GM23248 (cell line): ENCODE measurements around the gene HES4. TPM values are rescaled to one million over a fixed set of nuclear protein-coding genes. Genes with fewer than 3 reads are reported as not detected.

Experiments
- DNase-seq: peaks from one replicate; pipeline ENCODE4 v3.0.0-alpha.2; 2015
- H2AFZ ChIP-seq: fragments of 200-600 bp; sonication (generic); 2 replicates; pipeline ENCODE4 v1.6.1; 2016; ENCODE audit warnings: antibody characterized with exemption
- H3F3A ChIP-seq: fragments of 200-600 bp; sonication (generic); 2 replicates; pipeline ENCODE4 v1.6.1; 2016; ENCODE audit warnings: mild to moderate bottlenecking, antibody characterized with exemption, mixed run types; ENCODE audit not compliant: insufficient read depth
- H3K27ac ChIP-seq: fragments of 200-600 bp; sonication (generic); 2 replicates; pipeline ENCODE4 v1.5.1; 2016; ENCODE audit warnings: mild to moderate bottlenecking
- H3K27me3 ChIP-seq: fragments of 200-600 bp; sonication (generic); replicated peaks from 2 replicates; pipeline ENCODE4 v1.6.1; 2016; ENCODE audit warnings: mild to moderate bottlenecking; ENCODE audit not compliant: insufficient read depth
- H3K36me3 ChIP-seq: fragments of 200-600 bp; sonication (generic); 2 replicates; pipeline ENCODE4 v1.6.1; 2016; ENCODE audit warnings: low read depth, mild to moderate bottlenecking
- H3K4me1 ChIP-seq: fragments of 200-600 bp; sonication (generic); 2 replicates; pipeline ENCODE4 v1.6.1; 2016; ENCODE audit warnings: mild to moderate bottlenecking; ENCODE audit not compliant: insufficient read depth
- H3K4me2 ChIP-seq: fragments of 200-600 bp; sonication (generic); one replicate; pipeline ENCODE4 v1.6.1; 2016; ENCODE audit warnings: mild to moderate bottlenecking; ENCODE audit not compliant: unreplicated experiment
- H3K4me3 ChIP-seq: fragments of 200-600 bp; sonication (generic); 2 replicates; pipeline ENCODE4 v1.5.1; 2016; ENCODE audit warnings: mild to moderate bottlenecking
- H3K79me2 ChIP-seq: fragments of 200-600 bp; sonication (generic); 2 replicates; pipeline ENCODE4 v1.6.1; 2016; ENCODE audit warnings: mild to moderate bottlenecking; ENCODE audit not compliant: insufficient read depth
- H3K9ac ChIP-seq: fragments of 200-600 bp; sonication (generic); 2 replicates; pipeline ENCODE4 v1.6.1; 2016; ENCODE audit warnings: mild to moderate bottlenecking
- H3K9me2 ChIP-seq: fragments of 200-600 bp; sonication (generic); 2 replicates; pipeline ENCODE4 v1.6.1; 2016; ENCODE audit warnings: mixed run types, mild to moderate bottlenecking, moderate library complexity; ENCODE audit not compliant: insufficient read depth
- H3K9me3 ChIP-seq: fragments of 200-600 bp; sonication (generic); one replicate; pipeline ENCODE4 v1.6.1; 2017; ENCODE audit warnings: low read depth
- H4K20me1 ChIP-seq: fragments of 200-600 bp; sonication (generic); 2 replicates; pipeline ENCODE4 v1.6.0; 2016; ENCODE audit not compliant: insufficient read depth
- EZH2 ChIP-seq: fragments of 200-600 bp; sonication (generic); IDR thresholded peaks from 2 replicates; pipeline ENCODE4 v1.6.1; 2018; ENCODE audit warnings: antibody characterized with exemption, mild to moderate bottlenecking; ENCODE audit not compliant: insufficient read depth, poor library complexity, severe bottlenecking
- EZH2phosphoT487 ChIP-seq: fragments of 200-600 bp; sonication (generic); IDR thresholded peaks from 2 replicates; pipeline ENCODE4 v1.6.1; 2018; ENCODE audit warnings: antibody characterized with exemption, moderate library complexity, mild to moderate bottlenecking, low read depth; ENCODE audit not compliant: insufficient read depth
- WGBS, 2 experiments: methylation state at CpG; one replicate each; pipeline ENCODE4 v1.1.6; 2015 to 2017; ENCODE audit warnings: low lambda C conversion rate in 2 of 2, low coverage in 1 of 2; ENCODE audit errors: missing lambda C conversion rate in 2 of 2; 5-methylcytosine and 5-hydroxymethylcytosine counted together
- in situ Hi-C: fragments of 300-500 bp; cut with MboI; formaldehyde crosslinking; loops from 2 replicates; pipeline ENCODE4 v1.15.0; 2020
- polyA plus RNA-seq: library from polyadenylated mRNA; unstranded; fragments of >200 nt; fragmentation: Nextera tagmentation; extraction: Ambion mirVana; gene quantifications from 2 replicates; pipeline ENCODE4 v1.2.1, GENCODE V29; 2016
- total RNA-seq: library from RNA; depleted of rRNA; stranded (reverse); fragments of >200 nt; shearing (Covaris generic); gene quantifications from 2 replicates; pipeline ENCODE4 v1.2.3, GENCODE V29; 2014

Gene HES4
- total and polyA plus RNA-seq, 2 experiments from 2014 or later, result 3.1 to 4.1 TPM

- H3K36me3 ChIP-seq, result no peaks in the 10 kb centered on the region
- H3F3A ChIP-seq, result no peaks in the 10 kb centered on the region
- no peaks in the 10 kb centered on the region for H3K9me2 ChIP-seq
- TF ChIP-seq EZH2phosphoT487, result no peak
- TF ChIP-seq EZH2, result no peak
- H3K4me2 ChIP-seq, result peak overlapping the region; percentile 70
- H3K4me3 ChIP-seq, result peak overlapping the region; percentile 71
- peak overlapping the region; percentile 92 for H3K9ac ChIP-seq
- 3 to 4% methylated on average over 30 to 52 of the region's 75 CpGs for WGBS, 2 experiments
- no peaks in the 10 kb centered on the region; the same call in 1 of the 2 replicates for H3K4me1 ChIP-seq
- DNase-seq, result peak; percentile 84
- H4K20me1 ChIP-seq, result no peaks in the 10 kb centered on the region
- in situ Hi-C loops, result no loop called here
- peak overlapping the region; percentile 60 for H2AFZ ChIP-seq
- no peaks in the 10 kb centered on the region for H3K79me2 ChIP-seq
- H3K27ac ChIP-seq, result peak overlapping the region; percentile 56
- H3K9me3 ChIP-seq, result no peaks in the 10 kb centered on the region
- H3K27me3 ChIP-seq, result peaks cover 2% of the 10 kb centered on the region; the same call in 1 of the 2 replicates
Measured at GRCh38 chr1:1000357-1001056, 610 bp upstream of the HES4 start.

DNA sequence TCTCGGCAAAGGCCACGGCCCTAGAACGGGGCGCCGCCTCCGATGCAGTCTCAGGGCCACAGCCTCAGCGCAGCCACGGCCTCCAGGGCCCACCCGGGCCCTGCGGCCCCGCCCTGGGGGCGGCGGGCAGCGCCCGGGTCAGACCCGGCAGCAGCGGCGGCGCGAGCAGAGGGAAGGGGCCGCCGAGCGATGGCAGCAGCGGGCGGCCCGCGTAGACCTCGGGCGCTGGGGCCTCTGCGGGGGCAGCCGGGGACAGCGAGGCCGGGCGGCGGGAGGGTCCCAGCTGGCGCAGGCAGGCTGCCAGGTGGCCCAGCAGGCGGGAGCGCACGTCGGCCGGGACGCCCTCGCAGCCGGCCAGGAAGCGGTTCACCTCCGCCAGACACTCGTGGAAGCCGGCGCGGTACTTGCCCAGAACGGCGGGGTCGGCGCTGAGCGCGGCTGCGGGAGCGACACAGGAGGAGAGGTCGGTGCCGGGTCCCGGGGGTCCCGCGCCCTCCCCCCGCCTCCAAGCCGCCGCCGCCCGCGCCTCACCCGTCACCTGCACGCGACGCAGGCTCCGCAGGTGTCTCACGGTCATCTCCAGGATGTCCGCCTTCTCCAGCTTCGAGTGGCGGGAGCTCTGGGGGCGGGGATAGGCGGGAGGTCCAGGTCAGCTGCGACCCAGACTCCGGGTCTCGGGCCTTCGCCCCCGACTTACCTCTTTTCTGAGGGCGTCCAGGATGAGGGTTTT, 737 bp downstream of the HES4 start:
- DNase-seq, result peak; percentile 67
- in situ Hi-C loops, result no loop called here
- no peaks in the 10 kb centered on the region for H3F3A ChIP-seq

DNA sequence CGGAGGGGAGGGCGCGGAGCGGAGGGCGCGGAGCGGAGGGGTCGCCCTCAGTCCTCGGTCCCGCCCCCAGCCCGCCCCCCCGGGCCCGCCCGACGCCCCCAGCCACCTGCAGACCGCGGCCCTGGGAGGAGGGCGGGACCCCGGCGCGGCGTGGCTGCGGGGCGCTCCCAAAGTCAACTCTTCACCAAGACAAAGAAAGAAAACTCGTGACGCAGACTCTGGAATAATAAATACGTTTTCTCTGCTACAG, 1.2 kb downstream of the HES4 start:
- no peaks in the 10 kb centered on the region for H3F3A ChIP-seq
- H3K9me3 ChIP-seq, result no peaks in the 10 kb centered on the region
- peak overlapping the region; percentile 71 for H3K4me3 ChIP-seq
- in situ Hi-C loops, result no loop called here
- H3K27me3 ChIP-seq, result peaks cover 6% of the 10 kb centered on the region; the same call in 1 of the 2 replicates
- no peaks in the 10 kb centered on the region for H3K4me1 ChIP-seq
- H3K9me2 ChIP-seq, result no peaks in the 10 kb centered on the region
- H3K79me2 ChIP-seq, result no peaks in the 10 kb centered on the region
- TF ChIP-seq EZH2 (no peak), EZH2phosphoT487 (no peak)
- no peaks in the 10 kb centered on the region for H4K20me1 ChIP-seq
- H2AFZ ChIP-seq, result no peak overlapping the region
- WGBS, 2 experiments, result 0 to 1% methylated on average over 1 to 16 of the region's 27 CpGs
- H3K27ac ChIP-seq, result no peak overlapping the region
- H3K4me2 ChIP-seq, result peak overlapping the region; percentile 61
- DNase-seq, result no peak
- H3K9ac ChIP-seq, result peak overlapping the region; percentile 92
- H3K36me3 ChIP-seq, result no peaks in the 10 kb centered on the region

More for the DNA sequence above, 737 bp downstream of the HES4 start:
- H3K27ac ChIP-seq, result no peak overlapping the region
- H3K4me3 ChIP-seq, result peak overlapping the region; percentile 71
- H3K9me2 ChIP-seq, result no peaks in the 10 kb centered on the region
- no peaks in the 10 kb centered on the region for H4K20me1 ChIP-seq
- H3K4me2 ChIP-seq, result peak overlapping the region; percentile 61
- no peak overlapping the region for H2AFZ ChIP-seq
- H3K9ac ChIP-seq, result peak overlapping the region; percentile 92
- peaks cover 6% of the 10 kb centered on the region; the same call in 1 of the 2 replicates for H3K27me3 ChIP-seq
- no peaks in the 10 kb centered on the region for H3K9me3 ChIP-seq
- H3K79me2 ChIP-seq, result no peaks in the 10 kb centered on the region
- WGBS, 2 experiments, result 1% methylated on average over 38 to 61 of the region's 86 CpGs
- no peaks in the 10 kb centered on the region for H3K36me3 ChIP-seq
- TF ChIP-seq EZH2phosphoT487 (0 out of 2 replicates have a peak, but pooled peaks have one; percentile 30), EZH2 (no peak)
- no peaks in the 10 kb centered on the region for H3K4me1 ChIP-seq

- in situ Hi-C loops, result no loop called here
- H3K4me3 ChIP-seq, result no peak overlapping the region
- H3K4me1 ChIP-seq, result no peaks in the 10 kb centered on the region
- H3K9me3 ChIP-seq, result no peaks in the 10 kb centered on the region
- peaks cover 6% of the 10 kb centered on the region; the same call in 1 of the 2 replicates for H3K27me3 ChIP-seq
- H3K4me2 ChIP-seq, result no peak overlapping the region
- DNase-seq, result no peak
- H3K9me2 ChIP-seq, result no peaks in the 10 kb centered on the region
- H3K36me3 ChIP-seq, result no peaks in the 10 kb centered on the region
- H2AFZ ChIP-seq, result no peak overlapping the region
- H3K27ac ChIP-seq, result no peak overlapping the region
- H4K20me1 ChIP-seq, result no peaks in the 10 kb centered on the region
- no peaks in the 10 kb centered on the region for H3F3A ChIP-seq
- TF ChIP-seq EZH2 (peak; percentile 64), EZH2phosphoT487 (no peak)
- H3K9ac ChIP-seq, result no peak overlapping the region
- WGBS, 2 experiments, result 31 to 33% methylated on average over 21 to 58 of the region's 75 CpGs
- no peaks in the 10 kb centered on the region for H3K79me2 ChIP-seq
Measured at GRCh38 chr1:997993-998744, 1.7 kb downstream of the HES4 start.
